ENCODE data around the gene NKX2-2. TPM values are rescaled to one million over a fixed set of nuclear protein-coding genes. Genes with fewer than 3 reads are reported as not detected.

The NKX2-2 gene
- polyA plus RNA-seq, 2 donors: not detected

- Histone ChIP-seq H3K27me3 (ENCODE audit: control insufficient read depth in 1 of 2, insufficient read depth in 2 of 2, low read length in 2 of 2) (peaks cover 11 to 28% of the 10 kb centered on the region in 2 donors), H3K9me3 (ENCODE audit: control insufficient read depth in 2 of 2, insufficient read depth in 1 of 2, low read depth in 1 of 2, low read length in 1 of 2) (no peaks in the 10 kb centered on the region), H3K4me3 (ENCODE audit: low read depth in 1 of 2, low read length in 2 of 2) (no peak overlapping the region), H3K36me3 (ENCODE audit: control insufficient read depth in 2 of 2, insufficient read depth in 2 of 2, low read length in 1 of 2) (no peaks in the 10 kb centered on the region), H3K27ac (ENCODE audit: low read depth in 2 of 2, low read length in 1 of 2) (no peak overlapping the region), H3K4me1 (ENCODE audit: control insufficient read depth in 2 of 2, insufficient read depth in 2 of 2, low read length in 1 of 2) (peaks cover 3 to 6% of the 10 kb centered on the region in 2 donors)
- WGBS, 2 donors: 76 to 81% methylated on average over 7 of the region's 7 CpGs
These were observed 9.5 kb downstream of the NKX2-2 start for GRCh38 chr20:21504323-21504722.

GRCh38 chr20:21503345-21503744 lies 10.5 kb downstream of the NKX2-2 start:
- no peaks in the 10 kb centered on the region for H3K36me3 ChIP-seq (ENCODE audit: control insufficient read depth in 2 of 2, insufficient read depth in 2 of 2, low read length in 1 of 2)
- no peaks in the 10 kb centered on the region for H3K9me3 ChIP-seq (ENCODE audit: control insufficient read depth in 2 of 2, insufficient read depth in 1 of 2, low read depth in 1 of 2, low read length in 1 of 2)
- peaks cover 5 to 23% of the 10 kb centered on the region in 2 donors for H3K27me3 ChIP-seq (ENCODE audit: control insufficient read depth in 1 of 2, insufficient read depth in 2 of 2, low read length in 2 of 2)
- 67 to 70% methylated on average over 4 of the region's 4 CpGs for WGBS, 2 donors
- H3K4me1 ChIP-seq (ENCODE audit: control insufficient read depth in 2 of 2, insufficient read depth in 2 of 2, low read length in 1 of 2): peaks cover 3 to 6% of the 10 kb centered on the region in 2 donors
- no peak overlapping the region for H3K4me3 ChIP-seq (ENCODE audit: low read depth in 1 of 2, low read length in 2 of 2)
- no peak overlapping the region for H3K27ac ChIP-seq (ENCODE audit: low read depth in 2 of 2, low read length in 1 of 2)

GRCh38 chr20:21501184-21501583 lies 12.7 kb downstream of the NKX2-2 start:
- Histone ChIP-seq H3K9me3 (ENCODE audit: control insufficient read depth in 2 of 2, insufficient read depth in 1 of 2, low read depth in 1 of 2, low read length in 1 of 2) (no peaks in the 10 kb centered on the region), H3K4me1 (ENCODE audit: control insufficient read depth in 2 of 2, insufficient read depth in 2 of 2, low read length in 1 of 2) (peaks cover 3 to 6% of the 10 kb centered on the region in 2 donors), H3K36me3 (ENCODE audit: control insufficient read depth in 2 of 2, insufficient read depth in 2 of 2, low read length in 1 of 2) (no peaks in the 10 kb centered on the region), H3K27ac (ENCODE audit: low read depth in 2 of 2, low read length in 1 of 2) (no peak overlapping the region), H3K27me3 (ENCODE audit: control insufficient read depth in 1 of 2, insufficient read depth in 2 of 2, low read length in 2 of 2) (peaks cover 0 to 9% of the 10 kb centered on the region in 2 donors), H3K4me3 (ENCODE audit: low read depth in 1 of 2, low read length in 2 of 2) (no peak overlapping the region)
- 82 to 90% methylated on average over 11 of the region's 11 CpGs for WGBS, 2 donors

- H3K4me1 ChIP-seq (ENCODE audit: control insufficient read depth in 2 of 2, insufficient read depth in 2 of 2, low read length in 1 of 2): peaks cover 0 to 2% of the 10 kb centered on the region in 2 donors
- H3K27me3 ChIP-seq (ENCODE audit: control insufficient read depth in 1 of 2, insufficient read depth in 2 of 2, low read length in 2 of 2): peaks cover 0 to 6% of the 10 kb centered on the region in 2 donors
- H3K9me3 ChIP-seq (ENCODE audit: control insufficient read depth in 2 of 2, insufficient read depth in 1 of 2, low read depth in 1 of 2, low read length in 1 of 2): no peaks in the 10 kb centered on the region
- WGBS, 2 donors: 75 to 76% methylated on average over 7 of the region's 7 CpGs
- no peak overlapping the region for H3K27ac ChIP-seq (ENCODE audit: low read depth in 2 of 2, low read length in 1 of 2)
- H3K36me3 ChIP-seq (ENCODE audit: control insufficient read depth in 2 of 2, insufficient read depth in 2 of 2, low read length in 1 of 2): no peaks in the 10 kb centered on the region
- no peak overlapping the region for H3K4me3 ChIP-seq (ENCODE audit: low read depth in 1 of 2, low read length in 2 of 2)
These were observed 13.3 kb downstream of the NKX2-2 start for GRCh38 chr20:21500599-21500998.

GRCh38 chr20:21499641-21500040 lies 14.2 kb downstream of the NKX2-2 start:
- WGBS, 2 donors: 65 to 67% methylated on average over 7 of the region's 7 CpGs
- no peaks in the 10 kb centered on the region for H3K9me3 ChIP-seq (ENCODE audit: control insufficient read depth in 2 of 2, insufficient read depth in 1 of 2, low read depth in 1 of 2, low read length in 1 of 2)
- H3K27ac ChIP-seq (ENCODE audit: low read depth in 2 of 2, low read length in 1 of 2): no peak overlapping the region
- H3K27me3 ChIP-seq (ENCODE audit: control insufficient read depth in 1 of 2, insufficient read depth in 2 of 2, low read length in 2 of 2): peaks cover 0 to 4% of the 10 kb centered on the region in 2 donors
- no peaks in the 10 kb centered on the region for H3K36me3 ChIP-seq (ENCODE audit: control insufficient read depth in 2 of 2, insufficient read depth in 2 of 2, low read length in 1 of 2)
- no peaks in the 10 kb centered on the region for H3K4me1 ChIP-seq (ENCODE audit: control insufficient read depth in 2 of 2, insufficient read depth in 2 of 2, low read length in 1 of 2)
- no peak overlapping the region for H3K4me3 ChIP-seq (ENCODE audit: low read depth in 1 of 2, low read length in 2 of 2)

- Histone ChIP-seq H3K36me3 (ENCODE audit: control insufficient read depth in 2 of 2, insufficient read depth in 2 of 2, low read length in 1 of 2) (no peaks in the 10 kb centered on the region), H3K4me3 (ENCODE audit: low read depth in 1 of 2, low read length in 2 of 2) (no peak overlapping the region), H3K27me3 (ENCODE audit: control insufficient read depth in 1 of 2, insufficient read depth in 2 of 2, low read length in 2 of 2) (peaks cover 0 to 4% of the 10 kb centered on the region in 2 donors), H3K4me1 (ENCODE audit: control insufficient read depth in 2 of 2, insufficient read depth in 2 of 2, low read length in 1 of 2) (no peaks in the 10 kb centered on the region), H3K27ac (ENCODE audit: low read depth in 2 of 2, low read length in 1 of 2) (no peak overlapping the region), H3K9me3 (ENCODE audit: control insufficient read depth in 2 of 2, insufficient read depth in 1 of 2, low read depth in 1 of 2, low read length in 1 of 2) (no peaks in the 10 kb centered on the region)
- WGBS, 2 donors: 52 to 57% methylated on average over 4 of the region's 4 CpGs
These were observed 15.2 kb downstream of the NKX2-2 start for GRCh38 chr20:21498635-21499034.

- no peak overlapping the region for H3K4me3 ChIP-seq (ENCODE audit: low read depth in 1 of 2, low read length in 2 of 2)
- 50 to 56% methylated on average over 6 of the region's 6 CpGs for WGBS, 2 donors
- no peaks in the 10 kb centered on the region for H3K36me3 ChIP-seq (ENCODE audit: control insufficient read depth in 2 of 2, insufficient read depth in 2 of 2, low read length in 1 of 2)
- H3K9me3 ChIP-seq (ENCODE audit: control insufficient read depth in 2 of 2, insufficient read depth in 1 of 2, low read depth in 1 of 2, low read length in 1 of 2): no peaks in the 10 kb centered on the region
- H3K27ac ChIP-seq (ENCODE audit: low read depth in 2 of 2, low read length in 1 of 2): no peak overlapping the region
- no peaks in the 10 kb centered on the region for H3K4me1 ChIP-seq (ENCODE audit: control insufficient read depth in 2 of 2, insufficient read depth in 2 of 2, low read length in 1 of 2)
- peaks cover 0 to 4% of the 10 kb centered on the region in 2 donors for H3K27me3 ChIP-seq (ENCODE audit: control insufficient read depth in 1 of 2, insufficient read depth in 2 of 2, low read length in 2 of 2)
These were observed 15.7 kb downstream of the NKX2-2 start for GRCh38 chr20:21498195-21498594.

GRCh38 chr20:21496452-21496851 lies 17.4 kb downstream of the NKX2-2 start:
- Histone ChIP-seq H3K27me3 (ENCODE audit: control insufficient read depth in 1 of 2, insufficient read depth in 2 of 2, low read length in 2 of 2) (peaks cover 0 to 4% of the 10 kb centered on the region in 2 donors), H3K9me3 (ENCODE audit: control insufficient read depth in 2 of 2, insufficient read depth in 1 of 2, low read depth in 1 of 2, low read length in 1 of 2) (no peaks in the 10 kb centered on the region), H3K4me3 (ENCODE audit: low read depth in 1 of 2, low read length in 2 of 2) (no peak overlapping the region), H3K36me3 (ENCODE audit: control insufficient read depth in 2 of 2, insufficient read depth in 2 of 2, low read length in 1 of 2) (no peaks in the 10 kb centered on the region), H3K4me1 (ENCODE audit: control insufficient read depth in 2 of 2, insufficient read depth in 2 of 2, low read length in 1 of 2) (no peaks in the 10 kb centered on the region), H3K27ac (ENCODE audit: low read depth in 2 of 2, low read length in 1 of 2) (no peak overlapping the region)
- 80 to 81% methylated on average over 5 of the region's 5 CpGs for WGBS, 2 donors

- H3K4me3 ChIP-seq (ENCODE audit: low read depth in 1 of 2, low read length in 2 of 2): no peak overlapping the region
- H3K36me3 ChIP-seq (ENCODE audit: control insufficient read depth in 2 of 2, insufficient read depth in 2 of 2, low read length in 1 of 2): no peaks in the 10 kb centered on the region
- H3K27me3 ChIP-seq (ENCODE audit: control insufficient read depth in 1 of 2, insufficient read depth in 2 of 2, low read length in 2 of 2): no peaks in the 10 kb centered on the region
- H3K9me3 ChIP-seq (ENCODE audit: control insufficient read depth in 2 of 2, insufficient read depth in 1 of 2, low read depth in 1 of 2, low read length in 1 of 2): no peaks in the 10 kb centered on the region
- WGBS, 2 donors: 89 to 91% methylated on average over 6 of the region's 6 CpGs
- H3K4me1 ChIP-seq (ENCODE audit: control insufficient read depth in 2 of 2, insufficient read depth in 2 of 2, low read length in 1 of 2): no peaks in the 10 kb centered on the region
- no peak overlapping the region for H3K27ac ChIP-seq (ENCODE audit: low read depth in 2 of 2, low read length in 1 of 2)
These were observed 20.8 kb downstream of the NKX2-2 start for GRCh38 chr20:21493049-21493448.

GRCh38 chr20:21490105-21490504 lies 23.8 kb downstream of the NKX2-2 start:
- no peaks in the 10 kb centered on the region for H3K4me1 ChIP-seq (ENCODE audit: control insufficient read depth in 2 of 2, insufficient read depth in 2 of 2, low read length in 1 of 2)
- H3K4me3 ChIP-seq (ENCODE audit: low read depth in 1 of 2, low read length in 2 of 2): no peak overlapping the region
- no peaks in the 10 kb centered on the region for H3K27me3 ChIP-seq (ENCODE audit: control insufficient read depth in 1 of 2, insufficient read depth in 2 of 2, low read length in 2 of 2)
- H3K36me3 ChIP-seq (ENCODE audit: control insufficient read depth in 2 of 2, insufficient read depth in 2 of 2, low read length in 1 of 2): no peaks in the 10 kb centered on the region
- 24 to 30% methylated on average over 2 of the region's 2 CpGs for WGBS, 2 donors
- no peak overlapping the region for H3K27ac ChIP-seq (ENCODE audit: low read depth in 2 of 2, low read length in 1 of 2)
- no peaks in the 10 kb centered on the region for H3K9me3 ChIP-seq (ENCODE audit: control insufficient read depth in 2 of 2, insufficient read depth in 1 of 2, low read depth in 1 of 2, low read length in 1 of 2)

Measured in esophagus (tissue), 2 donors.